Measurements from ENCODE around the gene GPAT3.

GPAT3 gene

GRCh38 chr4:83651846-83652245 lies 115.9 kb downstream of the GPAT3 start:
- DNase-seq = no peak
